Mucosa of descending colon (tissue), 3 donors: Measurements from ENCODE around the gene DCP2. TPM values are rescaled to one million over a fixed set of nuclear protein-coding genes. Genes with fewer than 3 reads are reported as not detected.
"Not testable (repeated sequence)": the region's sequence is repeated elsewhere in the genome, so short reads cannot be mapped to it uniquely, and the experiment has no call there.

Source experiments
- ATAC-seq: fragments of 200-7000 bp; cut with Tn5 transposase; one replicate; pipeline ENCODE4 v1.9.1; 2020; ENCODE audit warnings: mild to moderate bottlenecking, moderate library complexity
- DNase-seq, 3 donors: peaks; one replicate each; pipeline ENCODE4 v3.0.0-alpha.2; 2020
- H3K36me3 ChIP-seq: fragments of 200-600 bp; one replicate; pipeline ENCODE4 v1.8.0; 2021; ENCODE audit warnings: low read depth, mild to moderate bottlenecking
- H3K4me1 ChIP-seq: fragments of 200-600 bp; one replicate; pipeline ENCODE4 v1.8.0; 2021; ENCODE audit warnings: low read depth, mild to moderate bottlenecking
- H3K4me3 ChIP-seq: fragments of 200-600 bp; one replicate; pipeline ENCODE4 v1.8.0; 2021; ENCODE audit warnings: mild to moderate bottlenecking
- H3K9me3 ChIP-seq: fragments of 200-600 bp; one replicate; pipeline ENCODE4 v1.8.0; 2021; ENCODE audit warnings: mild to moderate bottlenecking
- intact Hi-C, 2 donors: fragments of 100-400 bp; cut with DNase I in 1 of 2; cut with micrococcal nuclease in 1 of 2; formaldehyde crosslinking; loops; one replicate each; pipeline versions ENCODE4 v1.11.0 to v1.11.1; 2022; cut with DNase I, micrococcal nuclease
- total RNA-seq, 3 donors: library from RNA; stranded (reverse); fragmentation: NEBNext Ultra II Directional in 2 of 3; extraction: Animal tissue kit (Norgen Biotek cat#: 25700) in 2 of 3; gene quantifications; one replicate each; pipeline versions ENCODE4 v1.2.1 to v1.2.4, GENCODE V29; 2021 to 2023
- TF ChIP-seq, protein P1 (sequence below): fragments of 200-600 bp; IDR thresholded peaks from one replicate; pipeline ENCODE4 v1.8.0; 2022; ENCODE audit warnings: antibody characterized with exemption, mild to moderate bottlenecking
- donor health status: DM: no; HTN: no; CAD: no; lungs with moderate emphysema.
- donor health status: DM: no; HTN: no; CAD: no.
- donor health status: DM: no; HTN: yes; CAD: no.

Gene DCP2
- total RNA-seq, 3 donors from 2014 or later: 29.3 to 36.4 (median 35.4) TPM

- intact Hi-C loops: no loop called here
- TF ChIP-seq, protein P1, sequence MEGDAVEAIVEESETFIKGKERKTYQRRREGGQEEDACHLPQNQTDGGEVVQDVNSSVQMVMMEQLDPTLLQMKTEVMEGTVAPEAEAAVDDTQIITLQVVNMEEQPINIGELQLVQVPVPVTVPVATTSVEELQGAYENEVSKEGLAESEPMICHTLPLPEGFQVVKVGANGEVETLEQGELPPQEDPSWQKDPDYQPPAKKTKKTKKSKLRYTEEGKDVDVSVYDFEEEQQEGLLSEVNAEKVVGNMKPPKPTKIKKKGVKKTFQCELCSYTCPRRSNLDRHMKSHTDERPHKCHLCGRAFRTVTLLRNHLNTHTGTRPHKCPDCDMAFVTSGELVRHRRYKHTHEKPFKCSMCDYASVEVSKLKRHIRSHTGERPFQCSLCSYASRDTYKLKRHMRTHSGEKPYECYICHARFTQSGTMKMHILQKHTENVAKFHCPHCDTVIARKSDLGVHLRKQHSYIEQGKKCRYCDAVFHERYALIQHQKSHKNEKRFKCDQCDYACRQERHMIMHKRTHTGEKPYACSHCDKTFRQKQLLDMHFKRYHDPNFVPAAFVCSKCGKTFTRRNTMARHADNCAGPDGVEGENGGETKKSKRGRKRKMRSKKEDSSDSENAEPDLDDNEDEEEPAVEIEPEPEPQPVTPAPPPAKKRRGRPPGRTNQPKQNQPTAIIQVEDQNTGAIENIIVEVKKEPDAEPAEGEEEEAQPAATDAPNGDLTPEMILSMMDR: no peak
Measured at GRCh38 chr5:112951124-112951702, 25.4 kb upstream of the DCP2 start.

DNA sequence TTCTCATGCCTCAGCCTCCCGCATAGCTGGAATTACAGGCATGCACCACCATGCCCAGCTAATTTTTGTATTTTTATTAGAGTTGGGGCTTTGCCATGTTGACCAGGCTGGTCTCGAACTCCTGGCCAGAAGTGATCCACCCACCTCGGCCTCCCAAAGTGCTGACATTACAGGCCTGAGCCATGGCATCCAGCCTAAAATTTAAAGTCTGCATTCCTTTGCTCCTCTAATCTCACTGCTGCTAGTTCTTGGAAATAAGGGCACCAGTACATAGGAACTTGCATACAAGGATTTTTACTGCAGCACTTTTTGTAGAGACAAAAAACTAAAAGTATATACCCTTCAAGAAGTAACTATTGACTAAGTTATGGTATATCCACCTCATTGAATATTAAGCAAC lies 20.0 kb upstream of the DCP2 start:
- Histone ChIP-seq H3K4me3 (no peak overlapping the region), H3K9me3 (no peaks in the 10 kb centered on the region), H3K36me3 (no peaks in the 10 kb centered on the region), H3K4me1 (peaks cover 2% of the 10 kb centered on the region)
- TF ChIP-seq, protein P1: no peak
- intact Hi-C loops: no loop called here
- no peak for ATAC-seq
- DNase-seq: no peak

More at GRCh38 chr5:112951124-112951702, 25.4 kb upstream of the DCP2 start:
- no peaks in the 10 kb centered on the region for H3K36me3 ChIP-seq
- H3K4me1 ChIP-seq: no peaks in the 10 kb centered on the region
- no peak overlapping the region for H3K4me3 ChIP-seq
- no peaks in the 10 kb centered on the region for H3K9me3 ChIP-seq
- ATAC-seq (no peak), DNase-seq (no peak)

GRCh38 chr5:112957036-112957808 lies 19.4 kb upstream of the DCP2 start:
- intact Hi-C loops: no loop called here
- Histone ChIP-seq H3K4me1 (peaks cover 2% of the 10 kb centered on the region), H3K4me3 (no peak overlapping the region), H3K36me3 (no peaks in the 10 kb centered on the region), H3K9me3 (no peaks in the 10 kb centered on the region)
- TF ChIP-seq, protein P1: no peak
- DNase-seq: no peak
- ATAC-seq: no peak

- ATAC-seq (peak; percentile 80), DNase-seq (peak; percentile 26 to 67 (median 35))
- Histone ChIP-seq H3K4me1 (peaks cover 2% of the 10 kb centered on the region), H3K9me3 (no peaks in the 10 kb centered on the region), H3K36me3 (no peaks in the 10 kb centered on the region), H3K4me3 (no peak overlapping the region)
- TF ChIP-seq, protein P1: no peak
- intact Hi-C loops: no loop called here
Measured at GRCh38 chr5:112958093-112959088, 18.2 kb upstream of the DCP2 start.

DNA sequence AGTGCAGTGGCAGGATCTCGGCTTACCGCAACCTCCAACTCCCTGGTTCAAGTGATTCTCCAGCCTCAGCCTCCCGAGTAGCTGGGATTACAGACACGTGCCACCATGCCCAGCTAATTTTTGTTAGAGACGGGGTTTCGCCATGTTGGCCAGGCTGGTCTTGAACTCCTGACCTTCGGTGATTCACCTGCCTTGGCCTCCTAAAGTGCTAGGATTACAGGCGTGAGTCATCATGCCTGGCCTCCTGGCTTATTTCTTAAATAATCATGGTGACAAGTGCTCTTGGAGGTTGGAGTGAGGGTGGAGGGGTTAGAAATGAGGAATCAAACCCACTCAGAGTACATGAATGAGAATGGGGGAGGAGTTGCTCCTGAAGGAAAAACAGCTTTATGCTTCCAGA lies 16.7 kb upstream of the DCP2 start:
- ATAC-seq, H3K4me1 ChIP-seq, DNase-seq, H3K4me3 ChIP-seq, H3K9me3 ChIP-seq, intact Hi-C loops, H3K36me3 ChIP-seq: not testable (repeated sequence)
